GM10266 (cell line): ENCODE results near the gene ATXN8OS.
"Not testable (repeated sequence)": the region's sequence is repeated elsewhere in the genome, so short reads cannot be mapped to it uniquely, and the experiment has no call there.

Experiments used
- DNase-seq: peaks from one replicate; pipeline ENCODE4 v3.0.0; 2012; ENCODE audit errors: extremely low spot score
- CTCF ChIP-seq: IDR thresholded peaks from 2 replicates; pipeline ENCODE4 v1.5.1; 2012; ENCODE audit warnings: mild to moderate bottlenecking, low read depth; ENCODE audit not compliant: control insufficient read depth, insufficient read depth; ENCODE audit errors: missing control alignments

Gene ATXN8OS

GRCh38 chr13:70107125-70107497 lies 515 bp upstream of the ATXN8OS start:
- TF ChIP-seq CTCF: no peak
- no peak for DNase-seq

- no peak for DNase-seq
- no peak for TF ChIP-seq CTCF
These were observed 905 bp downstream of the ATXN8OS start, which contains the start of gene KLHL1 for GRCh38 chr13:70108356-70109105. KLHL1 (minus strand) TSS chr13:70108452; CDS start chr13:70107699, 753 bp downstream.

- DNase-seq: no peak
- TF ChIP-seq CTCF: no peak
These were observed 9.8 kb downstream of the ATXN8OS start for GRCh38 chr13:70117338-70117905.

GRCh38 chr13:70125693-70126092 lies 18.1 kb downstream of the ATXN8OS start:
- no peak for TF ChIP-seq CTCF

GRCh38 chr13:70128098-70128497 lies 20.5 kb downstream of the ATXN8OS start:
- no peak for TF ChIP-seq CTCF
- no peak for DNase-seq

More at GRCh38 chr13:70125693-70126092, 18.1 kb downstream of the ATXN8OS start:
- no peak for DNase-seq

GRCh38 chr13:70142658-70143057 lies 35.0 kb downstream of the ATXN8OS start:
- DNase-seq: not testable (repeated sequence)

- TF ChIP-seq CTCF: no peak
- DNase-seq: no peak
These were observed 54.5 kb downstream of the ATXN8OS start for GRCh38 chr13:70162141-70162540.
